GM12892 (cell line): ENCODE results near the gene LCN2.
A peak's percentile ranks its signal among the peaks of the same experiment; 100 is the strongest.
"Not testable (repeated sequence)": the region's sequence is repeated elsewhere in the genome, so short reads cannot be mapped to it uniquely, and the experiment has no call there.

Experiments
- DNase-seq: peaks from one replicate; pipeline ENCODE4 v3.0.0; 2011; ENCODE audit not compliant: insufficient read length
- FAIRE-seq: peaks from 2 replicates; lab custom pipeline; 2011; peaks lifted over from hg19 to GRCh38; lab: Jason Lieb, UNC
- POLR2A ChIP-seq: IDR thresholded peaks from 2 replicates; pipeline ENCODE4 v1.6.1; 2011; ENCODE audit warnings: low read depth, low read length, control low read depth
- POLR2AphosphoS5 ChIP-seq: IDR thresholded peaks from 2 replicates; pipeline ENCODE4 v1.6.1; 2011; ENCODE audit warnings: low read depth, low read length, control low read depth
- TAF1 ChIP-seq: IDR thresholded peaks from 2 replicates; pipeline ENCODE4 v1.6.1; 2011; ENCODE audit warnings: low read depth, mild to moderate bottlenecking, control low read depth, low read length, borderline replicate concordance

Gene LCN2

GRCh38 chr9:128123451-128124080 lies 25.7 kb upstream of the LCN2 start:
- FAIRE-seq (no peak), DNase-seq (no peak)
- no peak for TF ChIP-seq POLR2A
- no peak for TF ChIP-seq POLR2AphosphoS5
- no peak for TF ChIP-seq TAF1

GRCh38 chr9:128124451-128124850 lies 24.8 kb upstream of the LCN2 start:
- no peak for FAIRE-seq
- TF ChIP-seq POLR2AphosphoS5 = no peak
- TF ChIP-seq POLR2A = no peak
- no peak for TF ChIP-seq TAF1
- no peak for DNase-seq

DNA sequence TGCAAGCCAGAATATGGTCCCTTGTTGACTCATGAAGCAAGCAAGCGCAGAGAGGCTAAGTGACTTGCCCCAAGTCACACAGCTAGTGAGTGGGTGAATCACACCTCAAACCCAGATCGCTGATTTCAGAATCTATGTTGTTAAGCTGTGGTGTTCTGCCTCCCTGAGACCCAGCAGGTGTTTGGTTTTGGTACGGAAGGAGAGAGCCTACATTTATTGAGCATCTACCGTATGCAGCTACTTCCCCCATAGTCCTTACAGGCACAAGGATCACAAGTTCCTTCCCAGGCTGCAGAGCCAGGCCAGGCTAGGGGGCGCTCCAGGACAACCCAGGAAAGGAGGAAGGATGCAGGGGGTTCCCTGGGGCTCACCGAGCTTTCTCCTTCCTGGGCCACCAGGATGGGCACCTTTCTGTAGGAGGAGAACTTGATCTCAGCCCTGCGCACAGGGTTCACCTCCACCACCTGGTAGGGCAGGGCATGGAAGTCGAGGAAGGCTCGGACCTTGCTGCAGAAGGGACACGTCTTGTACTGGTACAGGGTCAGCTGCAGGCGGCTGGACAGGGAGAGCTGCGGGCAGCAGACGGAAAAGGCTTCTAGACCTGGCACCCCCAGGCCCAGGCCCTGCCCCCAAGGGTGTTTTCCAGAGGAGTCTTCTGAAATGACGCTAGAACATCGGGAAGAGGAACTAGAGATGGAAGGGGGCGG lies 24.2 kb upstream of the LCN2 start:
- TF ChIP-seq POLR2A = no peak
- peak; percentile 67 for FAIRE-seq
- no peak for DNase-seq

- TF ChIP-seq POLR2AphosphoS5 (no peak), POLR2A (peak; percentile 56; the same call in 1 of the 2 replicates)
- DNase-seq = no peak
- FAIRE-seq = peak; percentile 42
These were observed 23.5 kb upstream of the LCN2 start for GRCh38 chr9:128125580-128126354.

DNA sequence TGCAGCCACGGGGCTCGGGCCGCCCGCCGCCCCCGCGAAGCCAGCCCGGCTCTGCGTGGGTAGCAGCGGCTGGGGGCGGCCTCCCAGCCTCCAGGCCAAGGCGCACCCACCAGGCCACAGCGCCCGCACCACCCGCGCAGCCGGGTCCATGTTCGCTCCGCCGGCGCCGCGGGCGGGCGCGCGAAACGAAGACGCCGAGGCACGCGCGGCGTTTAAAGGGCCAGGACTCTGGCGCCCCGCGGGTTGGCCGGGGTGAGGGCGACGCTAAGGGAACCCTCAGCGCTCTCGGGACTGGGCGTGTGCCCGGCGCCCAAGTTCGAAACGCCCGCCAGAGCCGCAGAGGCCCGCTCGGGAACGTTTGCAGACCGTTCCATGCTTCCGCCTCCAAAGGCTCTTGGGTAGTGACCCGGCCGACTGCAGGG lies 21.7 kb upstream of the LCN2 start, which contains the start of gene PTGES2:
PTGES2 (minus strand) TSS at position 162 of the 422 bp plus-strand sequence; CDS start at position 150, 12 bp downstream.
- peak; percentile 69 for DNase-seq
- TF ChIP-seq POLR2A = peak; percentile 40; the same call in 1 of the 2 replicates
- TF ChIP-seq POLR2AphosphoS5 = no peak
- peak; percentile 47; the same call in 1 of the 2 replicates for TF ChIP-seq TAF1
- peak; percentile 78 for FAIRE-seq

DNA sequence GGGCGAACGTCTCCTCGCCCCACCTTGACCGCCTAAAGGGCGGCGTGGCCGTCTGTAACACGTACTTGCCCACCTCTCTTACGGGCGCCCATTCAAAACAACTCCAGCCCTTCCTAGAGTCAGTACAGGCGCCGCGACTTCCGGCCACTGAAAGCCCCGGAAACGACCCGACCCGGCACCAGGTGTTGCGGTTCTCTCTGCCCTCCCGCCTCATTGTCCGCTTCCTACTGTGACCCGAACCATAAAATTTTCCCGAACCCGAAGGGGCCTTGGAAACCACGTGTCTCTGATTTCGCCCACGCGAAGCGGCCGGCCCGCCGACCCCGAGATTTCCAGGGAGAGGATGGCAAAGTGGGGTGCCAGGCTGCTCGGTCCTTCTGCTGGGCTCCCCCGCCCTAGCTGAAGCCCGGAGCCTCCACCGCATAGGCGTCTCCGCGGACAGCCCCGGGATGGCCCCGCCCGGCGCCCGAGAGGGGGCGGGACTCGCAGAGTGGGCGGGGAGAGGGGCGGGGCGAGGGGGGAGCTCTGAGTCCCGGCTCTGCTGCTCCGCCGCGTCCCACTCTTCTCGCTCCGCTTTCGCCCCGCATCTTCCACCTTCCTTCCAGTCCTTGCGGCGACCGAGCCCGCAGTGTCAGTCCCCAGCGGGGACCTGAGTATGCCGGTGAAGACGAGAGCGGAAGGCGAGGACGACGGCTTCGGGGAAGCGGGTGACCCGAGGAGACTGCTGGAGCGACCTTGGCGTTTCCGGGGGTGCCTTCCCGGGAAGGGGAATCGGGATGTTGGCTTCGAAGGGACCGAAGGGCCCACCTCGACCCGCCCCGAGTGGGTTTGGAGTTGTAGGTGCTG lies 21.0 kb upstream of the LCN2 start:
- FAIRE-seq (peak; percentile 73), DNase-seq (peak; percentile 73)
- no peak for TF ChIP-seq POLR2A

- TF ChIP-seq TAF1 (no peak), POLR2A (no peak), POLR2AphosphoS5 (no peak)
- no peak for DNase-seq
- FAIRE-seq = no peak
These were observed 20.2 kb upstream of the LCN2 start for GRCh38 chr9:128128836-128129590.

GRCh38 chr9:128129976-128130590 lies 19.2 kb upstream of the LCN2 start:
- not testable (repeated sequence) for DNase-seq, FAIRE-seq

DNA sequence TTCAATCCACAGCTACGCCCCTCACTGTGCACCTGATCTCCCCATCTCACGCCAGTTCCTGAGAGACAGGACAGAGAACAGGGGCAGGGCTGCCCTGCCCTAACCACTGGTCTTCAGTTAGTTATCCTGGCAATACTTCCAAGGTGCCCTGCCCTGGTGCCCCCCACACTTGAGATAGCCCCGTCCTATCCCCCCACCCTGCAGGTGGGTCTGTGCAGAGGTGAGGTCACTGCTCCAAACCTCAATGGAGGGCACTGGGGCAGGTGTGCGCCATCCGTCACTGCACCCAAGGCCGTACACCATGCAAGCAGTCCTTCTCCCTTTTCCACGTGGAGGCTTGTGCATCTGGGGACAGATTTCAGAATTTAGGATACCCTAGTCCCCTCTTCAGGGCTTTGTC lies 18.6 kb upstream of the LCN2 start:
- not testable (repeated sequence) for FAIRE-seq, DNase-seq

DNA sequence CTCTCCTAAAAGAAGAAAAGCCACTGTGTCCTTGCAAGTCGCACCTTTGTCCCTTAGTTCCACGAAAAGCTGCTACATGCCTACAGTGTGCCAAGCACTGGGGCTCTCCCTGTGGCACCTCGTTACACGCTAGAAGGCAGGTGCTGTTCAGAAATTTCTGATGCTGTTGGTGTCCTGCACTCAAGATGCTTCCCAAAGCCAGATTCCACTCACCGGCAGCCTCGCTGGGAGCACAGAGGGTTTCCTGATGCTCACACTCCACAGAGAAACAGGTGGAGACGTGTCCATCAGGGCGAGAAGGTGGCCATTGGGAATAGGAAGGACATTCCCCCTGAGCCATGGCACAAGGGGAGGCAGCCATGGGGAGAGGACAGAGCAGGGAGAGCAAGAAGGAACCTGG lies 17.9 kb upstream of the LCN2 start:
- FAIRE-seq = not testable (repeated sequence)

DNA sequence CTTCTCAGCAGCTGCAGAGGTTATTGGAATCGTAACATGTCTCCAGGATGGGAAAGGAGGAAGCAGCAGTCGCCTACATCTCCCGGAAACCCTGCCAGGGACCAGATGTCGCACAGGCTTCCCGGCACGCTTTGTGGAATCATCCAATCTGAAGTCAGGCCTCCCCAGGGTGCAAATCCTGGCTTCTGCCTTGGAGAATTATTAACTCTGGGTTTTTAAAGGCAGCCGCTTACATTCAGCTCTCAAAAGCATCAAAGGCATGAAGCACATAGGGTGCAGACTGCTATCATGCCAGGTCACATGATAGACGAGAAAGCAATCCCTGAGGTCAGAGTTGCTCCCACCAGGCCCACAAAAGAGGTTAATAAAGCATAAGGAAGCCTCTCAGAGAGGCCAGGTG lies 17.1 kb upstream of the LCN2 start:
- not testable (repeated sequence) for FAIRE-seq, DNase-seq

More for the DNA sequence above, 17.9 kb upstream of the LCN2 start:
- not testable (repeated sequence) for DNase-seq

GRCh38 chr9:128135561-128135960 lies 13.7 kb upstream of the LCN2 start:
- DNase-seq, FAIRE-seq: not testable (repeated sequence)
